ENCODE measurements around the gene UPK1A.
"Not testable (repeated sequence)": the region's sequence is repeated elsewhere in the genome, so short reads cannot be mapped to it uniquely, and the experiment has no call there.

The UPK1A gene

DNA sequence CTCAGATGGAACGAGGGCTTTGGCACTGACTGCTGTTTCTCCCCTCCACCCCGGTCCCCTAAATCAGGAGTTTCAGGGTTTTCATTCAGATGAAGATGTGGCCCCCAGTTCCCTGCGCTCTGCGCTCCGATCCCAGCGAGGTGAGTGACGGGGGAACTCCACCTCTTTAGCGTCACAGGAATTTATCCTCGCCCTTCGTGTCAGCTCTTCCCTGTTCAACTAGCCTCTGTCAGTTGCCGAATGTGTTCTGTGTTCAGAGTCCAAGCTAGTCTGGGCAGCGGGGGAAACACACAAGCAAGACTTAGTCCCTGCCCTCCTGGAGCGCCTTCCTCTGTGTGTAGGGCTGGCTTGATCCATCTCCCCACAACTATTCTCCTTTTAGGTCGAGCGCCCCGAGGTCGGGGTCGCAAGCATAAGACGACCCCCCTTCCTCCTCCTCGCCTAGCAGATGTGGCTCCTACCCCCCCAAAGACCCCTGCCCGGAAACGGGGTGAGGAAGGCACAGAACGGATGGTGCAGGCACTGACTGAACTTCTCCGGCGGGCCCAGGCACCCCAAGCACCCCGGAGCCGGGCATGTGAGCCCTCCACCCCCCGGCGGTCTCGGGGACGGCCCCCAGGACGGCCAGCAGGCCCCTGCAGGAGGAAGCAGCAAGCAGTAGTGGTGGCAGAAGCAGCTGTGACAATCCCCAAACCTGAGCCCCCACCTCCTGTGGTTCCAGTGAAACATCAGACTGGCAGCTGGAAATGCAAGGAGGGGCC lies 53.3 kb downstream of the UPK1A start:
- TF ChIP-seq SUZ12 (IDR thresholded peaks at IDR 0.05; ENCODE audit: extremely low read depth, insufficient read depth, insufficient read length) (no peak), ZNF274 (IDR thresholded peaks at IDR 0.05; ENCODE audit: low read depth, low read length) (no peak), YY1 (IDR thresholded peaks at IDR 0.05; ENCODE audit: insufficient read depth, insufficient read length) (no peak)
- Histone ChIP-seq H3K9ac (ENCODE audit: insufficient read length, low read depth) (peak overlapping the region; percentile 90), H3K36me3 (ENCODE audit: insufficient read depth, insufficient read length, low read length) (peaks cover 48% of the 10 kb centered on the region), H3K9me3 (ENCODE audit: insufficient read depth, low read length) (no peaks in the 10 kb centered on the region), H3K4me1 (ENCODE audit: insufficient read depth, insufficient read length) (peaks cover 9% of the 10 kb centered on the region), H3K27me3 (ENCODE audit: insufficient read depth, insufficient read length) (no peaks in the 10 kb centered on the region), H3K4me3 (ENCODE audit: insufficient read length, low read depth) (no peak overlapping the region)
- no peak for DNase-seq (ENCODE audit: low read depth, low spot score)

- Histone ChIP-seq H3K9me3 (ENCODE audit: insufficient read depth, low read length) (no peaks in the 10 kb centered on the region), H3K36me3 (ENCODE audit: insufficient read depth, insufficient read length, low read length) (peaks cover 54% of the 10 kb centered on the region), H3K4me3 (ENCODE audit: insufficient read length, low read depth) (no peak overlapping the region), H3K4me1 (ENCODE audit: insufficient read depth, insufficient read length) (peaks cover 8% of the 10 kb centered on the region), H3K27me3 (ENCODE audit: insufficient read depth, insufficient read length) (no peaks in the 10 kb centered on the region), H3K9ac (ENCODE audit: insufficient read length, low read depth) (no peak overlapping the region)
- DNase-seq (ENCODE audit: low read depth, low spot score), result no peak
- TF ChIP-seq YY1 (IDR thresholded peaks at IDR 0.05; ENCODE audit: insufficient read depth, insufficient read length) (no peak), SUZ12 (IDR thresholded peaks at IDR 0.05; ENCODE audit: extremely low read depth, insufficient read depth, insufficient read length) (no peak), ZNF274 (IDR thresholded peaks at IDR 0.05; ENCODE audit: low read depth, low read length) (no peak)
These were observed 53.8 kb downstream of the UPK1A start for GRCh38 chr19:35720163-35720524.

- Histone ChIP-seq H3K9me3 (ENCODE audit: insufficient read depth, low read length) (no peaks in the 10 kb centered on the region), H3K36me3 (ENCODE audit: insufficient read depth, insufficient read length, low read length) (peaks cover 59% of the 10 kb centered on the region), H3K9ac (ENCODE audit: insufficient read length, low read depth) (no peak overlapping the region), H3K4me3 (ENCODE audit: insufficient read length, low read depth) (no peak overlapping the region), H3K4me1 (ENCODE audit: insufficient read depth, insufficient read length) (peaks cover 3% of the 10 kb centered on the region), H3K27me3 (ENCODE audit: insufficient read depth, insufficient read length) (no peaks in the 10 kb centered on the region)
- no peak for TF ChIP-seq SUZ12 (IDR thresholded peaks at IDR 0.05; ENCODE audit: extremely low read depth, insufficient read depth, insufficient read length)
- TF ChIP-seq YY1 (IDR thresholded peaks at IDR 0.05; ENCODE audit: insufficient read depth, insufficient read length), result no peak
- no peak for TF ChIP-seq ZNF274 (IDR thresholded peaks at IDR 0.05; ENCODE audit: low read depth, low read length)
- no peak for DNase-seq (ENCODE audit: low read depth, low spot score)
These were observed 54.3 kb downstream of the UPK1A start for GRCh38 chr19:35720648-35721047.

DNA sequence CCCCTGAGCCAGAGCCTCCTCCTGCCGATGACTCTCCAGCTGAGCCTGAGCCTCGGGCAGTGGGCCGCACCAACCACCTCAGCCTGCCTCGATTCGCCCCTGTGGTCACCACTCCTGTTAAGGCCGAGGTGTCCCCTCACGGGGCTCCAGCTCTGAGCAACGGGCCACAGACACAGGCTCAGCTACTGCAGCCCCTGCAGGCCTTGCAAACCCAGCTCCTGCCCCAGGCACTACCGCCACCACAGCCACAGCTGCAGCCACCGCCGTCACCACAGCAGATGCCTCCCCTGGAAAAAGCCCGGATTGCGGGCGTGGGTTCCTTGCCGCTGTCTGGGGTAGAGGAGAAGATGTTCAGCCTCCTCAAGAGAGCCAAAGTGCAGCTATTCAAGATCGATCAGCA lies 55.1 kb downstream of the UPK1A start:
- no peak for TF ChIP-seq YY1 (IDR thresholded peaks at IDR 0.05; ENCODE audit: insufficient read depth, insufficient read length)
- TF ChIP-seq ZNF274 (IDR thresholded peaks at IDR 0.05; ENCODE audit: low read depth, low read length), result no peak
- TF ChIP-seq SUZ12 (IDR thresholded peaks at IDR 0.05; ENCODE audit: extremely low read depth, insufficient read depth, insufficient read length), result no peak
- H3K4me3 ChIP-seq (ENCODE audit: insufficient read length, low read depth), result no peak overlapping the region
- no peaks in the 10 kb centered on the region for H3K27me3 ChIP-seq (ENCODE audit: insufficient read depth, insufficient read length)
- H3K9ac ChIP-seq (ENCODE audit: insufficient read length, low read depth), result no peak overlapping the region
- no peaks in the 10 kb centered on the region for H3K9me3 ChIP-seq (ENCODE audit: insufficient read depth, low read length)
- no peak for DNase-seq (ENCODE audit: low read depth, low spot score)
- H3K36me3 ChIP-seq (ENCODE audit: insufficient read depth, insufficient read length, low read length), result peaks cover 66% of the 10 kb centered on the region
- H3K4me1 ChIP-seq (ENCODE audit: insufficient read depth, insufficient read length), result no peaks in the 10 kb centered on the region

GRCh38 chr19:35722461-35722860 lies 56.1 kb downstream of the UPK1A start:
- no peak overlapping the region for H3K4me3 ChIP-seq (ENCODE audit: insufficient read length, low read depth)
- H3K36me3 ChIP-seq (ENCODE audit: insufficient read depth, insufficient read length, low read length), result peaks cover 74% of the 10 kb centered on the region
- DNase-seq (ENCODE audit: low read depth, low spot score), result no peak
- H3K9ac ChIP-seq (ENCODE audit: insufficient read length, low read depth), result no peak overlapping the region
- no peaks in the 10 kb centered on the region for H3K9me3 ChIP-seq (ENCODE audit: insufficient read depth, low read length)
- H3K4me1 ChIP-seq (ENCODE audit: insufficient read depth, insufficient read length), result no peaks in the 10 kb centered on the region
- TF ChIP-seq YY1 (IDR thresholded peaks at IDR 0.05; ENCODE audit: insufficient read depth, insufficient read length) (no peak), ZNF274 (IDR thresholded peaks at IDR 0.05; ENCODE audit: low read depth, low read length) (no peak), SUZ12 (IDR thresholded peaks at IDR 0.05; ENCODE audit: extremely low read depth, insufficient read depth, insufficient read length) (no peak)
- H3K27me3 ChIP-seq (ENCODE audit: insufficient read depth, insufficient read length), result no peaks in the 10 kb centered on the region

GRCh38 chr19:35722897-35723296 lies 56.6 kb downstream of the UPK1A start:
- Histone ChIP-seq H3K27me3 (ENCODE audit: insufficient read depth, insufficient read length) (no peaks in the 10 kb centered on the region), H3K9me3 (ENCODE audit: insufficient read depth, low read length) (no peaks in the 10 kb centered on the region), H3K4me1 (ENCODE audit: insufficient read depth, insufficient read length) (no peaks in the 10 kb centered on the region), H3K36me3 (ENCODE audit: insufficient read depth, insufficient read length, low read length) (peaks cover 78% of the 10 kb centered on the region), H3K4me3 (ENCODE audit: insufficient read length, low read depth) (no peak overlapping the region), H3K9ac (ENCODE audit: insufficient read length, low read depth) (no peak overlapping the region)
- TF ChIP-seq SUZ12 (IDR thresholded peaks at IDR 0.05; ENCODE audit: extremely low read depth, insufficient read depth, insufficient read length) (no peak), ZNF274 (IDR thresholded peaks at IDR 0.05; ENCODE audit: low read depth, low read length) (no peak), YY1 (IDR thresholded peaks at IDR 0.05; ENCODE audit: insufficient read depth, insufficient read length) (no peak)
- no peak for DNase-seq (ENCODE audit: low read depth, low spot score)

DNA sequence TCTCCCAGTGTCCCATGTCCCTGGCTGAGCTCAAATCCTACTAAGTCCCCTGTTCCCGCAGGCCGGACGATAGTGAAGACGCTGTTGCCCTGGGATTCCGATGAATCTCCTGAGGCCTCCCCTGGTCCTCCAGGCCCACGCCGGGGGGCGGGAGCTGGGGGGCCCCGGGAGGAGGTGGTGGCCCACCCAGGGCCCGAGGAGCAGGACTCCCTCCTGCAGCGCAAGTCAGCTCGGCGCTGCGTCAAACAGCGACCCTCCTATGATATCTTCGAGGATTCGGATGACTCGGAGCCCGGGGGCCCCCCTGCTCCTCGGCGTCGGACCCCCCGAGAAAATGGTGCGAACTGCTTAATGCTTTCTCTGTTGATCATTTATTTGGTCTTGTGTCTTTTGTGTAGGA lies 57.4 kb downstream of the UPK1A start:
- Histone ChIP-seq H3K27me3 (ENCODE audit: insufficient read depth, insufficient read length) (no peaks in the 10 kb centered on the region), H3K36me3 (ENCODE audit: insufficient read depth, insufficient read length, low read length) (peaks cover 86% of the 10 kb centered on the region), H3K4me1 (ENCODE audit: insufficient read depth, insufficient read length) (no peaks in the 10 kb centered on the region), H3K9ac (ENCODE audit: insufficient read length, low read depth) (no peak overlapping the region), H3K9me3 (ENCODE audit: insufficient read depth, low read length) (no peaks in the 10 kb centered on the region), H3K4me3 (ENCODE audit: insufficient read length, low read depth) (no peak overlapping the region)
- TF ChIP-seq ZNF274 (IDR thresholded peaks at IDR 0.05; ENCODE audit: low read depth, low read length), result no peak
- no peak for TF ChIP-seq SUZ12 (IDR thresholded peaks at IDR 0.05; ENCODE audit: extremely low read depth, insufficient read depth, insufficient read length)
- no peak for TF ChIP-seq YY1 (IDR thresholded peaks at IDR 0.05; ENCODE audit: insufficient read depth, insufficient read length)
- no peak for DNase-seq (ENCODE audit: low read depth, low spot score)

DNA sequence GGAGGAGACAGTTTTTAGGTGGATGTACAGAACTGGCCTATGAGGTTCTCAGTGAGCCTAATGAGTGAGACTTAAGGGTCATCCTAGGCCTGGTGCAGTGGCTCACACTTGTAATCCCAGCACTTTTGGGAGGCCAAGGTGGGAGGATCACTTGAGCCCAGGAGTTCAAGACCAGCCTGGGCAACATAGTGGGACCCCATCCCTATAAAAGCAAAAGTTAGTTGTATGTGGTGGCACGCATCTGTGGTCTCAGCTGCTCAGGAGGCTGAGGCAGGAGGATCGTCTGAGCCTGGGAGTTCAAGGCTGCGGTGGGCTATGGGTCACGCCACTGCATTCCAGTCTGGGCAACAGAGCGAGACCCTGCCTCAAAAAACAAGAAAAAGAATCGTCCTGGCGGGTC lies 57.8 kb downstream of the UPK1A start:
- not testable (repeated sequence) for H3K4me3 ChIP-seq (ENCODE audit: insufficient read length, low read depth); H3K27me3 ChIP-seq (ENCODE audit: insufficient read depth, insufficient read length); H3K4me1 ChIP-seq (ENCODE audit: insufficient read depth, insufficient read length); H3K9me3 ChIP-seq (ENCODE audit: insufficient read depth, low read length); DNase-seq (ENCODE audit: low read depth, low spot score); H3K9ac ChIP-seq (ENCODE audit: insufficient read length, low read depth)
- H3K36me3 ChIP-seq (ENCODE audit: insufficient read depth, insufficient read length, low read length), result peaks cover 91% of the 10 kb centered on the region

All from NT2/D1 (cell line).